ENCODE measurements around the gene AKAP12.

The AKAP12 gene

DNA sequence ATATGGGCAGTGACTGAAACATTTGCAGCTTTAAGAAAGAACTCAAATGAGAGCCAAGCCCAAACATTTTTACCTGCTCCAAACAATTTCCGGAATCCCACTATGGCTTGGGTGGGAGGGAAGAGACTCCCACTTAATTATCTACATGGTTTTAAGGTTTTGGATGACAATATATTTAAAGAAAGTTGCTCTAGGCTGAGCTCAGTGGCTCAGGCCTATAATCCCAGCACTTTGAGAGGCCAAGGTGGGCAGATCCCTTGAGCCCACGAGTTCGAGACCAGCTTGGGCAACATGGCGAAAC, 9.5 kb upstream of the AKAP12 start:
- no peak for DNase-seq

DNA sequence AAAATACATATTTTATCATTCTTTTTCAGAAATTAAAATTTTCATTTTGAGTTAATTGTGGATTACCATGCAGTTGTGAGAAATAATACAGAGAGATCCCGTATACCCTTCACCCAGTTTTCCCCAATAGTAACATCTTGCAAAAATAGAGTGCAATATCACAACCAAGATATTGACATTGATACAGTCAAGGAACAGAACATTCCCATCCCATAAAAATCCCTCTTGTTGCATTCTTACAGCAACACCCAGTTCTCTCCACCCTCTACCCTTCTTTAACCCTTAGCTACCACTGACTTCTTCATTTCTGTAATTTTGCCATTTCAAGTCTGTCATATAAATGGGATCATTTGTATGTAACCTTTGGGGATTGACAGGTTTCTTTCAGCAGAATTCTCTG, 6.9 kb upstream of the AKAP12 start:
- no peak for DNase-seq

DNA sequence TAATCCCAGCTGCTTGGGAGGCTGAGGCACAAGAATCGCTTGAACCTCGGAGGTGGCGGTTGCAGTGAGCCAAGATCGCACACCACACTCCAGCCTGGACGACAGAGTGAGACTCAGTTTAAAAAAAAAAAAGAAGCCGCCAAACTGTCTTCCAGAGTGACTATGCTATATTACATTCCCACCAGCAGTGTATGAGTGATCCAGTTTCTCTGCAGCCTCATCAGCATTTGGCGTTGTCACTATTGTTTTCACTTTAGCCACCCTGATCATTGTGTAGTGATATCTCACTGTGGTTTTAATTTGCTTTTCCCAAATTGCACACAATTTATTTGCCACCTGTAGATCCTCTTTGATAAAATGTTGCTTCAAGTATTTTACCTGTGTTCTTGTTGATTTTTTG, 6.0 kb upstream of the AKAP12 start:
- DNase-seq: no peak

DNA sequence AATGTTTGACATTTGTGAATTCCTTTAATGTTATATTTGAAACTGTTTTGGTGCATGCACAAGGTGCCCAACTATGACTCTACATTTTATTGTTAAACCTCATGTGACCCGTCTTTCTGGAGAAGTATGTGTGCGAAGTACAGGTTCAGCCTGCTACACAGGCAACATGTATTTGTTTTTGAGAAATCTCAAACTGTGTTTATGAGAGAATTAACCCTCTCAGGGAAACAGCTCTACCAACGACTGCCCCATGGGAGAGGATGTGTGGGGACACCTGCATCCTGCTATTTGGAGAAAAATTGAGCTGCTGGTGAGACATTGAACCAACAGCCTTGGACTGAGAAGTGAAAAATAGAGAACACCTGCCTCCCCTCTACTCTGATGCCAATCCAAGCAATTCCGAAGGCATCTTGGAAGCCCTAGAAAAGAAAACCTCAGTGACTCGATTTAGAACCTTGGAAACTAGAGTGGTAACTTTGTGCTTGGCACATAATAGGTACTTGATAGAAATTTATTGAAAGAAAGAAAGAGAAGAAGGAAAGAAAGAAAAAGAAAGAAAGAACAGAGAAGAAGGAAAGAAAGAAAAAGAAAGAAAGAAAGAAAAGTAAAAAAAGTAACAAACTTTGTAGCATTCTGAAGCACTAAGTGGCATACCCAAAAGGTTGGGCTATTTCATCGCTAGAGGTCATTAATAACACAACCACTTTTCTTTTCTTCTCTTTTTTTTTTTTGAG, 2.9 kb upstream of the AKAP12 start:
- DNase-seq: no peak

DNA sequence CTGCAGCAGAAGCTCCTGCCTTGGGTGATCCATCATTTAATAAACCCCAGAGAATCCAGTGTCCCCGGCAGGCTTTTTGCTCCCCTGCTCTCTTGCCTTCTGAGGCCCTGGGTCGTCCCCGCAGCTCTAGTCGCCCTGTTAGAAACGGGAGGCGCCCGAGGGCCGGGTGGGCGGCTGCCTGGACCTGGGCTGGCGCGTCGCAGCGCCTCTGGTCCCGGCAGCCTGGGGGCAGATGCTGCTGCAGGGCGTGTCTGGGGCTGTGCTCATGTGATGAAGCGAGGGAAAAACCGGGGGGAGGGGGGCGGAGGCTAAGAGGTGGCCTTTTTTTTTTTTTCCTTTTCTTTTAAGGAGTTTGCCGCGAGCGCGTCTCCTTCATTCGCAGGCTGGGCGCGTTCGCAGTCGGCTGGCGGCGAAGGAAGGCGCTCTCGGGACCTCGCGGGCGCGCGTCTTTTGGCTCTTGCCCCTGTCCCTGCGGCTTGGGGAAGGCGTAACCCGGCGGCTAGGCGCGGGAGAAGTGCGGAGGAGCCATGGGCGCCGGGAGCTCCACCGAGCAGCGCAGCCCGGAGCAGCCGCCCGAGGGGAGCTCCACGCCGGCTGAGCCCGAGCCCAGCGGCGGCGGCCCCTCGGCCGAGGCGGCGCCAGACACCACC, 394 bp downstream of the AKAP12 start:
- peak; percentile 92 for DNase-seq

DNA sequence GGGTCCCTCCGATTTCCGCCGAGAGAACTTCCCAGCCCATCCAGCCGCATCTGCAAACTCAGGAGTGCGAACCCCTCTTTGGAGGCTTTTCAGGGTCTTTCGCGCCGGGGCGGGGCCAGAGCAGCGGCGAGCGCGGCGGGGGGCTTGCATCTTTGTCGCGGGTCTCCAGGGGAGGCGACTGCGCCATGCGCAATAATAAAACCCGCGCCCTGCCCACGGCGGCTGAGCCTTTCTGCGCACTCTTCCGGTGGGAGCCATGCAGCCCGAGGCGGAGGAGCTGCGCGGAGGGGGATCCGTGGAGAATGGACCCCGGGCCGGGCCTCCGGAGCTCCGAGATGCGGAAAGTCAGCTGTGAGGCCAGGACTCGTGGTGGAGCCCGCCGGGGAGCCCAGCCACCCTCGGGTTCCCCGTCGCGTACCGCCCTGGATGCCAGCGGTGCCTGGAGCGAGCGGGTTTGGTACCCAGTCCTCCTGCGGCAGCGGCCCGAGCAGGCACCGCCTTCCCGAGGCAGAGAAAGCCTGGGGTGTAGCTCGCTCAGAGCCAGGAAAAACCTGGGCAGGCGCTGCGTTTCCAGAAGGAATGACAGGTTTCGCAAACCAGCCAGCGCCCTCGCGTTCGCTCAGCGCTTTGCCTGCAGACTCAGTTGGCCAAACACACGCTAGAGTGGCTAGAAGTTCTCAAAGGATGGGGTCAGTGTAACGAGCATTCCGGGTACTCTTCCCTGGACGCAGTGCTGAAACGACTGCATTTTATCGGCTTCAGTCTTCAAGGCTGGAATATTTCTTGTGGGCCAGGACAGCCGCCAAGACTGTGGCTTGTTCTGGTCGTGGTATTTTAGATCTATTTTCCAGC, 1.2 kb downstream of the AKAP12 start:
- peak; percentile 84 for DNase-seq

DNA sequence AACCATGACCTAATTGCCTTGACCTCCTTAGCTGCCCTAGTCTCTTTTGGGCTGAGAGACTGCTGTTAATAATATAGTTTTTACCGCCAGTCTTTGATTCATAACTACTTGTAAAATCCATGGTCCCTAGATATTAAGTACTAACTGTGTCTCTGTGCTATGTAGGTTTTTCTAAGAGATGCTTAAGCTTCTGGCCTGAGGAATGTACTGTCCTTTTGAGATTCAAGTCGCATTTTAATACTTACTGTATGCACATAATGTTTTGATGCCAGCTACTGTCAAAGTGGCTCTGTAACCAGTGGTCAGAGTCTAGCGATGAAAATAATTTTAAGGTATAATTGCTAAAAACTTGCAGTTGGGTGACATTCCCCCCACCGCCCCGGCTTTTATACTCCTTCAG, 2.1 kb downstream of the AKAP12 start:
- DNase-seq: no peak

DNA sequence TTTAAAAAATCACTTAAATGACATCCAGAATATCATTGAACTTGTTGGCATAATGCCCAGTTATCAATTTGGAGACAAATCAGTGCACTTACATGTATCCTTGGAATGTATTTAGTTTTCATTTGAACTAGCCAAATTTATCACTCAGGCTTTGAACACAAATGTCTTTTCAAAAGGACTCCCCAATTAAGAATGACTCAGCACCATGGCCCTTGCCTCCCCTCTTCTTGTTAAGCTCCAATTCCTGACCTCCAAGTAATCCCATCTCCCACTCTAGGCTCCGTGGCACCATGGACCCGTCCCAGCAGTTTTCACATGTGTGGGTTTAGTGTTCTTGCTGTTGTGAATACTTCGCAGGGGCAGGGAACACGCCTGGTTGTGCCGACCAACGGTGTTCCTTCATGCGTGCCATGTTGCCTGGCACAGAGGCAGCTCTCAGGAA, 2.7 kb downstream of the AKAP12 start:
- DNase-seq: peak; percentile 37

DNA sequence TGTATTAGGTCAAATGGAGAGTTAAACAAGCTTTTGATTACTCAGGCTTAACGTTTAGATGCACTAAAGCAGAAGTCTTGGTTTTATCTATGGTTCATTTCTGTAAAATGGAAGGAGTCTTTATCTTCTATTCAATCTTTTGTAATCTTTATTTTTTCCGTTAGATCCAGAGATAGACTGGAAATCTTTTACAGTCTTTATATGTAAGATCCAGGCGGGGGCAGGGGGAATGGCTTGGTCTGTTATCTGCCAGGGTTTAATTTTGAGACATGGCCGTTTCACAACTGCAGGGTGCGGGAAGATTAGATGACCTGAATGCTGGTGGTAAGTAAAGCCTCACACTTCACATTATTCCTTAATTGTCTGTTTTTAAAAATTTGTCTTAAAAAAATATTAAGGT, 3.7 kb downstream of the AKAP12 start:
- no peak for DNase-seq

DNA sequence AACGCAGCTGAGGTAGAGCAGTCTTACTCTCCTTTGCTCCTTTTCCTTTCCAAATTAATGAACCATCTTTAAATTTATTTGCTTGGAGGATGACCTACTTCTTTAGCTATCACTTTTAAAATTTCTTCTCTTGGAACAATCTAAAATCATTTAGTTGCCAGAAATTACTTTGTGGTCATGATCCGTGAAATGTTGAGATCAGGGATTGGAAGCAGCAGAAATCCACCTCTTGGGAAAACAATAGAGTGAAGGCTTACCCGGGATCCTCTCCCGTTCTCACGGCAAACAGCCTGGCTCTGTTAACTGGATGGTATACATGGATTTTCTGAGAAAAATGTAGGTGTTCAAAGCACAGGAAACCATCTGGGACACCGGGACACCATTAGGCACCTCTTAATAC, 7.7 kb downstream of the AKAP12 start:
- DNase-seq: no peak

DNA sequence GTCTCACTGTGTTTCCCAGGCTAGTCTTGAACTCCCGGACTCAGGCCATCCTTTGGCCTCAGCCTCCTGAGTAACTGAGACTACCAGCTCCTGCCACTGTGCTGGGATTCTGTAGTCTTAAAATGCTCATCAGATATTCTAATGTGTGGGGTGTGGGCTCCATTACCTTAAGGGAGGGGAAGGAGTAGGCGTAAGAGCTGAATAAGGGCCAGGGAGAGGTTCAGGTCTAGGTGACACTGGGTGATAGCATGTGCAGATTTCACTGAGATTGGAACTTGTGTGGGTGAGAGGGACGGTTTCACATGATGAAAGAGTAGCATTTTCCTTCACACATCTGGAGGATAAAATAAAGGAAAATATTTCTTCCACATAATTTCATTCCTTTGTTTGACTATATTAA, 8.5 kb downstream of the AKAP12 start:
- no peak for DNase-seq

DNA sequence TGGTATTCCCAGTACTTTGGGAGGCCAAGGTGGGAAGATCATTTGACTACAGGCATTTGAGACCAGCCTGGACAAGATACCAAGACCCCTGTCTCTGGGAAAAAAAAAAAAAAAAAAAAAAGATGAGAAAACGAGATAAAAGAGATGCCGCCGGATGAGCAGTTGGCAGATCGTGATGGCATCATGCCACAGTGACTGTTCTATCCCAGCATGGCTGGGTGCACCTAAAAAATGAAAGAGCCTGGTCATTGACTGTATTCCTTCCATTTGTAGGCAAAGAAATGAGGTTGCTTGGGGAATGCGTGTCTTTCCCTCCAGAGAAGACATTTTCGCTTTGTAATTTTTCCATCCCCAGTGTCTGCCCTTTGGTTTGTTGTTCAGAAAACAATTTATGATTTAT, 12.9 kb downstream of the AKAP12 start:
- no peak for DNase-seq

DNA sequence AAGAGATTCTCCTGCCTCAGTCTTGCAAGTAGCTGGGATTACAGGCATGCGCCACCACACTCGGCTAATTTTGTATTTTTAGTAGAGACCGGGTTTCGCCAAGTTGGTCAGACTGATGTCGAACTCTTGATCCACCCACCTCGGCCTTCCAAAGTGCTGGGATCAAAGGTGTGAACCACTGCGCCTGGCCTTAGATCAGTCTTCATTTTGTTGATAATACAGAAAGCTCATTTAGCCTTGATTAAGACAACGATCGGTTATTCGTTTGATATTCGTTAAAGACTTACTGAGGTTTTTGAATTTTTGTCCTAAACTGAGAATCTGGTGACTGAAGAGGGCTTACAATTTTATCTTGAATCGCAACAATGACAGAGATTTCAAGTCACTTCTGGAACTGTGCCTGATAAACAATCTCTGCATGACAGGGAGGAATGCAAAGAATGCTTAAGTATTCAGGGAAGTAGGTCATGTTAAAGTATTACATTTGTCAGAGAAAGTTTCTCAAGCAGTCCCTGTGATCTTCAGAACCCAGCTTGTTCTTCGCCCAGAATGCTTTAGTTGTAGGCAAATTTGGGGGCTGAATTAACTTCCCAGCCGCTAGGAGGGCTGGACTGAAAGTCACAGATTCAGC, 14.8 kb downstream of the AKAP12 start:
- peak; percentile 49 for DNase-seq

DNA sequence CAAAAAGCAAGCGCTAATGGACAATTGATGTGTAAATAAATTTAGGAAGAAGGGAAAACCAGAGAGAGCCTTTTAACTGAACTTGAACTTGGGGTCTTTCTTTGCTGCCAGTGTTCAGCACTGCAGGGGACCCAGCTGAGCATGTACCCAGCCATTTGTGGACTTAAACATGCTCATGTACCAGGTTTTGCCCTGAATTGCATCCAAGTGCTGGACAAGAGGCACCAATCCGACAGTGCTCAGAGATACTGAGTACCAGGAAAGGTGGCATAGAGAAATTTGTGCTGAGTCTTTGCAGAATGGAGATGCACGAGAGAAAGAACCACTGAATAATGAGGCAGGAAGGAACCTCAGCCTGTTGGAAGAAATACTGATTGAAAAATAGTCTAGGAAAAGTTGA, 16.0 kb downstream of the AKAP12 start:
- DNase-seq: no peak

DNA sequence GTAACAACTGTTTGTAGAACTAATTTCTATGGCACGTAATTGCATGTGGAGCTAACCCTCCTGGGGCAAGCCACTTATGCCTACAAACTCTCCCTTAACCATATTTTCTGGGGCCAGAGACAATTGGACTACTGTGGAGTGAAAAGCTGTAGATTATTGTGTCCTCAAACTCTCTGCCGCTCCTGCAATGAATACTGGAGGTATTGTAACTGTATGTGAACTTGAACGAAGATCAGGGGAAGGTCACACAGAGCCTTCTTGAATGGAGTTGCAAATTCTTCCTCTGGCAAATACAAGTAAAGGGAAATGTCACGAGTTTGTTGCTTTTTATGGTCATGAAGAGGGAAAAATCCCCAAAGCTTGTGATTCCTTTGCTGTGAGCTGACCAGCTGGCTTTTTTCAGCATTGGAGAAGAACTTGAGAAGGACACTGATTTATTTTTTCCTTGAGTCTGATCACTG, 18.2 kb downstream of the AKAP12 start:
- no peak for DNase-seq

DNA sequence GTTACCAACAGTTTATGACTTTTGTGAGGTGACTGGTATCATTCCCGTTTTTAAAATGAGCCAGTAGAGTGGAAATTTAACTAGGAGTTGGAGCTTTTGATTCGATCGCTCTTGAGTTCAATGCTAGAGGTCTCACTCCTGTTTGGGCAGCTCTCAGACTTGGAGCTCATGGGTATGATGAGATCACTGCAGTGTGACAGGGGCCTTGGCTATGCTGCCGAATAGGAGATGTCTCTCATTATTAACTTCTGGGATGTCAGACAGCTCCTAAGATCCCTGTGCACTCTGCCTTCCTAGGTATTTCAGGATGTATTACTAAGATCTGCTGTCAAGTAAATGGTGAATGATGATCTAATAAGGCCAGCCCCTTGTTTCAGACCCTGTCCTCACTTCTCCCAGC, 20.4 kb downstream of the AKAP12 start:
- DNase-seq: no peak

DNA sequence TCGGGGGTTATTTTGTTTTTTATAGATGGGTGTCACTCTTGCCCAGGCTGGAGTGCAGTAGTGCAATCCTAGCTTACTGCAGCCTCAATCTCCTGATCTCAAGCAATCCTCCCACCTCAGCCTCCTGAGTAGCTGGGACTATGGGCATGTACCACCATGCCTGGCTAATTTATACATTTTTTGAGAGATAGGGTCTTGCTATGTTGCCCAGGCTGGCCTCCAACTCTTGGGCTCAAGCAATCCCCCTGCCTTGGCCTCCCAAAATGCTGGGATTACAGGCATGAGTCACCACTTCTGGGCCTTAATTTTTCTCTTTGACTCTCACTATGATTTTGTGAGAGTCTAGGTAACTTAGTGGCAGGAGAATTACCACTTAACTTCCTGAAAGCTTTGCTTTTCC, 23.3 kb downstream of the AKAP12 start:
- DNase-seq: no peak

DNA sequence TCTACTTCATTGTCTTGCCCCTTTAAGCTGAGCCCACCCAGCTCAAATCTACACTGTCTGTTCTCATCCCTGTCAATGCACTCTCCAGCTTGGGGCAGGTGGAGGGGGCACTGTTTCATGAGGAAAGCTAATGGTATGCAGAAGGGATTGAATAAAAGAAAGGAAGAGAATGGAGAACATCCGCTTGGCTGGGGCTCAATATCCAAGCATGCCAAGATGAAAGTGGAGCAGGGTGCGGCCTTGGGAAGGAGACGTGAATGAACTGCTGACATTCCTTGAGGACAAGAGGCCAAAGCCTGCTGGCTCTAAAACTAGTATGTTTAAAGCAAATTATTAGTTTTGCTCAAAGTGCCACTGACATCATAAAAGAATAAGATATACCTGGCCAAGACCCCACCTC, 24.2 kb downstream of the AKAP12 start:
- DNase-seq: no peak

DNA sequence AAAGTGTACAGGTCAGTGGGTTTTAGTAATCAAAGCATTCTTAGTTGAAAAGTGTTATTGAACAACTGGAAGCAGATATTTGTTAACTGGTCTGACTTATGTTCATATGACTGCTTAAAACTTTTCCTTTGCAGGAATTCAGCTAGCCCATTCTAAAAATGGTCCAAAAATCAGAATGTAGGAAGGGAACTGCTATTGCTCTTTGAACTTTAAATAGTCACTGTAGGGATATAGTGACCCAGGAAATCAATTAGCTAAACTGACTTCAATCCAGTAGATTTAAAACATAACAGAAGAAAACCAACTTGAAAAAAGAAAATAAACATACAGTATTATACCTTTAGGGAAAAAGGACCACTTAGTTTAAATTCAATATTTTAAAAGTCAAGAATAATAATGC, 25.5 kb downstream of the AKAP12 start:
- no peak for DNase-seq

DNA sequence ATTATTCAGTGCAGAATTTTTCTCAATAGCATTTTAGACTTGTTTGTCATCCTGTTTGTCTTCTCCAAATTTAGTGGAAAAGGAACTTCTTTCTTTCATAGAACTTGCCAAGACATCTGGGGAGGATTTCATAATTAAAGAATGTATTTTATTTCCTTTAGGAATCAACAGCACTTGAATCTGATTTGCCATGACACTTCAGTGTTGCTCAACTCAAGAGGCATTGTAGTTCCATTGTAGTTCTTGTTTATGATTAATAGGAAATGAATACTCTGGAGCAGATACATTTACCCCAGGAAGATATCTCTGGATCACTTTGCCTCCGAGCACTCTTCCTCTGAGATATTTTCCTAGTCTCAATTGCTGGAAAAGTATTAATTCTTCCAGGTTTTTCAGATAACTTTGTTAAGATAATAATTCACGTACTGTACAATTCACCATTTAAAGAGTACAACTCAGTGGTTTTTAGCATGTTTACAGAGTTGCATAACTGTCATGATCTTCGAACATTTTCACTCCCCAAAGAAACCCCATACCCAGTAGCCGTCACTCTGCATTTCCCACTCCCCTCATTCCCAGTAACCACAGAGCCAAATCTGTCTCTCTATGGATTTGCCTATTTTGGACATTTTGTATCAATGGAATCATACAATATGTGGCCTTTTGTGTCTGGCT, 29.7 kb downstream of the AKAP12 start:
- no peak for DNase-seq

DNA sequence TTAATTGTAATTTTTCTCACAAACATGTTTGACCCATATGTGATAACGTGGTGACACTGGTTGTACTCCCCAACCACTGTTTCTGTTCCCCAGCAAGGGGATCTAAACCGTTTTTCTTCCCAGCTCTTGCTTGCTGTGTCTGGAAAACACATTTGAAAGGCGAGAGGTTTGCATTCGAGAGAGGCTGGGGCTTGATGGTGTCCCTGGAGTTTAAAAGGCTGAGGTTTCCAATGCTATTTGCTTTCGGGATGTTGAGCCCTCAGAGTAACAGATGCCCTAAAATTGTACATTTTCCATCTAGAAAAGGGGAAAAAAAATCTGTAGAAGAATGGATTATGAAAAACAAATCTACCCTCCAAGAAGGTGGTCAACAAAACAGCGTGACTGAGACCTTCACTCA, 35.4 kb downstream of the AKAP12 start:
- no peak for DNase-seq

DNA sequence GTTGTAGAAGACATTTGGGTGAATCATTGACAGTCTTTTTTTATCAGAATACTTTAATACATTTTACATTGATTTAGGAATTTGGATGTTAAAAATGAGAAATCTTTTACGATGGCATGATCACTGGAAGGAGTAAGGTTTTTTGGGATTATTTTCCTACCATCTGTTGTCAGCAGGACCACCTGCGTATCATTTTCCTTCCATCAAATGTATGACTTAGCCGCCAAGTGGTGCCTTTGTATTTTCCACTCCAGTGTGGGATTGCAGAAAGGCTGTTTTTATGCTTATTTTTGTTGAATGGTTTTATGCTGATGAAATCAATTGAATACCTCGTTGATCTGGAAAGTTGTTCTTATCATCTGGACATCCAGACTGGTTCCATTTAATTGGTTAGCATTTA, 35.8 kb downstream of the AKAP12 start:
- DNase-seq: no peak

Data from right kidney (tissue), 1 donor.